ENCODE results near the gene BORCS6. TPM values are rescaled to one million over a fixed set of nuclear protein-coding genes. Genes with fewer than 3 reads are reported as not detected.
A peak's percentile ranks its signal among the peaks of the same experiment; 100 is the strongest.

Gene BORCS6
- polyA plus RNA-seq (2012; ENCODE audit: low read depth, missing spikeins) = 5.5 TPM

- FAIRE-seq (peak; percentile 90), DNase-seq (ENCODE audit: insufficient read length, low spot score) (peak; percentile 70)
- no peak for TF ChIP-seq POU2F2 (IDR thresholded peaks at IDR 0.05; ENCODE audit: low read depth, low read length)
- TF ChIP-seq SPI1 (IDR thresholded peaks at IDR 0.05; ENCODE audit: low read depth, low read length) = no peak
- 0 out of 2 replicates have a peak, but pooled peaks have one; percentile 46 for TF ChIP-seq TAF1 (IDR thresholded peaks at IDR 0.05; ENCODE audit: low read depth, low read length)
Observed at GRCh38 chr17:8189711-8190477, at the start of gene BORCS6. Gene BORCS6 (minus strand): TSS chr17:8190180. CDS start chr17:8190140, 40 bp downstream.

GRCh38 chr17:8237886-8238285, 47.9 kb upstream of the BORCS6 start:
- DNase-seq (ENCODE audit: insufficient read length, low spot score) = no peak
- TF ChIP-seq POLR2A (IDR thresholded peaks at IDR 0.05; ENCODE audit: low read depth, low read length) = no peak
- FAIRE-seq = no peak

- FAIRE-seq = no peak
- no peak for DNase-seq (ENCODE audit: insufficient read length, low spot score)
- no peak for TF ChIP-seq PAX5 (IDR thresholded peaks at IDR 0.05; ENCODE audit: insufficient read depth, low read length, severe bottlenecking)
- TF ChIP-seq SPI1 (IDR thresholded peaks at IDR 0.05; ENCODE audit: low read depth, low read length) = no peak
- TF ChIP-seq POLR2AphosphoS5 (IDR thresholded peaks at IDR 0.05; ENCODE audit: low read depth, low read length) = no peak
- TF ChIP-seq POLR2A (IDR thresholded peaks at IDR 0.05; ENCODE audit: low read depth, low read length) = no peak
- TF ChIP-seq POU2F2 (IDR thresholded peaks at IDR 0.05; ENCODE audit: low read depth, low read length) = no peak
- no peak for TF ChIP-seq TAF1 (IDR thresholded peaks at IDR 0.05; ENCODE audit: low read depth, low read length)
Observed at GRCh38 chr17:8237175-8237574, 47.2 kb upstream of the BORCS6 start.

- no peak for TF ChIP-seq POLR2AphosphoS5 (IDR thresholded peaks at IDR 0.05; ENCODE audit: low read depth, low read length)
- TF ChIP-seq POLR2A (IDR thresholded peaks at IDR 0.05; ENCODE audit: low read depth, low read length) = no peak
- TF ChIP-seq TAF1 (IDR thresholded peaks at IDR 0.05; ENCODE audit: low read depth, low read length) = no peak
- TF ChIP-seq PAX5 (IDR thresholded peaks at IDR 0.05; ENCODE audit: insufficient read depth, low read length, severe bottlenecking) = no peak
- FAIRE-seq = no peak
- no peak for DNase-seq (ENCODE audit: insufficient read length, low spot score)
Observed at GRCh38 chr17:8235676-8236075, 45.7 kb upstream of the BORCS6 start.

- TF ChIP-seq POLR2AphosphoS5 (IDR thresholded peaks at IDR 0.05; ENCODE audit: low read depth, low read length) (no peak), POLR2A (IDR thresholded peaks at IDR 0.05; ENCODE audit: low read depth, low read length) (no peak), PAX5 (IDR thresholded peaks at IDR 0.05; ENCODE audit: insufficient read depth, low read length, severe bottlenecking) (no peak), POU2F2 (IDR thresholded peaks at IDR 0.05; ENCODE audit: low read depth, low read length) (no peak), TAF1 (IDR thresholded peaks at IDR 0.05; ENCODE audit: low read depth, low read length) (no peak), SPI1 (IDR thresholded peaks at IDR 0.05; ENCODE audit: low read depth, low read length) (no peak)
- no peak for FAIRE-seq
- no peak for DNase-seq (ENCODE audit: insufficient read length, low spot score)
Observed at GRCh38 chr17:8234361-8235270, 44.6 kb upstream of the BORCS6 start.

- DNase-seq (ENCODE audit: insufficient read length, low spot score) (no peak), FAIRE-seq (no peak)
- TF ChIP-seq POU2F2 (IDR thresholded peaks at IDR 0.05; ENCODE audit: low read depth, low read length) (no peak), SPI1 (IDR thresholded peaks at IDR 0.05; ENCODE audit: low read depth, low read length) (no peak), POLR2A (IDR thresholded peaks at IDR 0.05; ENCODE audit: low read depth, low read length) (no peak), POLR2AphosphoS5 (IDR thresholded peaks at IDR 0.05; ENCODE audit: low read depth, low read length) (no peak), TAF1 (IDR thresholded peaks at IDR 0.05; ENCODE audit: low read depth, low read length) (no peak), PAX5 (IDR thresholded peaks at IDR 0.05; ENCODE audit: insufficient read depth, low read length, severe bottlenecking) (no peak)
Observed at GRCh38 chr17:8231701-8232100, 41.7 kb upstream of the BORCS6 start.

GRCh38 chr17:8227238-8227581, 37.2 kb upstream of the BORCS6 start:
- DNase-seq (ENCODE audit: insufficient read length, low spot score) = no peak
- TF ChIP-seq POLR2A (IDR thresholded peaks at IDR 0.05; ENCODE audit: low read depth, low read length) (no peak), POLR2AphosphoS5 (IDR thresholded peaks at IDR 0.05; ENCODE audit: low read depth, low read length) (no peak), PAX5 (IDR thresholded peaks at IDR 0.05; ENCODE audit: insufficient read depth, low read length, severe bottlenecking) (no peak), POU2F2 (IDR thresholded peaks at IDR 0.05; ENCODE audit: low read depth, low read length) (no peak)
- FAIRE-seq = no peak

GRCh38 chr17:8226536-8227237, 36.7 kb upstream of the BORCS6 start:
- DNase-seq (ENCODE audit: insufficient read length, low spot score) (no peak), FAIRE-seq (no peak)
- peak; percentile 56 for TF ChIP-seq POLR2AphosphoS5 (IDR thresholded peaks at IDR 0.05; ENCODE audit: low read depth, low read length)
- TF ChIP-seq PAX5 (IDR thresholded peaks at IDR 0.05; ENCODE audit: insufficient read depth, low read length, severe bottlenecking) = no peak

- no peak for FAIRE-seq
- TF ChIP-seq SPI1 (IDR thresholded peaks at IDR 0.05; ENCODE audit: low read depth, low read length) = no peak
- DNase-seq (ENCODE audit: insufficient read length, low spot score) = no peak
Observed at GRCh38 chr17:8225813-8226535, 36.0 kb upstream of the BORCS6 start.
